ENCODE data around the gene ITGAL.

- TF ChIP-seq FOXM1 (IDR thresholded peaks at IDR 0.05; ENCODE audit: borderline replicate concordance) = no peak
- TF ChIP-seq FOXA1 (IDR thresholded peaks at IDR 0.05) = no peak
- no peak for TF ChIP-seq BHLHE40 (IDR thresholded peaks at IDR 0.05; ENCODE audit: borderline replicate concordance)
- TF ChIP-seq FOXK2 (IDR thresholded peaks at IDR 0.05) = no peak
- TF ChIP-seq PKNOX1 (IDR thresholded peaks at IDR 0.05) = no peak
- no peak for TF ChIP-seq SP1 (IDR thresholded peaks at IDR 0.05)
- no peak for TF ChIP-seq ELF4 (IDR thresholded peaks at IDR 0.05)
- TF ChIP-seq CTBP1 (IDR thresholded peaks at IDR 0.05; ENCODE audit: borderline replicate concordance) = no peak
- no peak for TF ChIP-seq SUZ12 (IDR thresholded peaks at IDR 0.05)
- no peak for TF ChIP-seq ZNF384 (IDR thresholded peaks at IDR 0.05)
- no peak for TF ChIP-seq TARDBP (IDR thresholded peaks at IDR 0.05)
- TF ChIP-seq ARNT (IDR thresholded peaks at IDR 0.05) = no peak
These were observed 35.0 kb upstream of the ITGAL start for GRCh38 chr16:30437511-30438046.
